Psoas muscle (tissue), 8 donors: Measurements from ENCODE around the gene LAMB4. TPM values are rescaled to one million over a fixed set of nuclear protein-coding genes. Genes with fewer than 3 reads are reported as not detected.

ENCODE experiments used
- ATAC-seq, 4 donors: fragments of 200-7000 bp; cut with Tn5 transposase; one replicate each; pipeline ENCODE4 v1.9.1; 2020; ENCODE audit warnings: moderate library complexity in 3 of 4, mild to moderate bottlenecking in 2 of 4
- DNase-seq, 2 donors: peaks; one replicate each; pipeline ENCODE4 v3.0.0-alpha.2; 2020
- H3K27ac ChIP-seq: fragments of 200-600 bp; one replicate; pipeline ENCODE4 v1.8.0; 2022
- H3K27me3 ChIP-seq, 3 donors: fragments of 200-600 bp in 1 of 3; one replicate each; pipeline versions ENCODE4 v1.6.1 to v1.8.0; 2013 to 2022; ENCODE audit warnings: low read length in 2 of 3, mild to moderate bottlenecking in 2 of 3, moderate library complexity in 1 of 3; ENCODE audit not compliant: insufficient read depth in 3 of 3
- H3K36me3 ChIP-seq, 2 donors: fragments of 200-600 bp in 1 of 2; one replicate each; pipeline versions ENCODE4 v1.6.1 to v1.8.0; 2013 to 2022; ENCODE audit warnings: low read depth in 1 of 2, mild to moderate bottlenecking in 1 of 2, moderate library complexity in 1 of 2; ENCODE audit not compliant: insufficient read depth in 1 of 2
- H3K4me1 ChIP-seq: fragments of 200-600 bp; one replicate; pipeline ENCODE4 v1.8.0; 2022
- H3K4me3 ChIP-seq: fragments of 200-600 bp; one replicate; pipeline ENCODE4 v1.8.0; 2022; ENCODE audit warnings: mild to moderate bottlenecking
- H3K9me3 ChIP-seq: fragments of 200-600 bp; one replicate; pipeline ENCODE4 v1.8.0; 2022
- CTCF ChIP-seq: fragments of 200-600 bp; IDR thresholded peaks from one replicate; pipeline ENCODE4 v1.8.0; 2022; ENCODE audit warnings: antibody characterized with exemption
- WGBS, 3 donors: extraction: QIAGEN DNeasy Blood & Tissue Kit; methylation state at CpG; one replicate each; pipeline versions ENCODE4 v1.1.6 to v1.1.7; 2013; 5-methylcytosine and 5-hydroxymethylcytosine counted together
- intact Hi-C, 2 donors: fragments of 100-400 bp; cut with DNase I; formaldehyde crosslinking; loops; one replicate each; pipeline versions ENCODE4 v1.11.0 to v1.14.2; 2022
- polyA plus RNA-seq, 3 donors: library from polyadenylated mRNA; stranded (reverse); fragments of 200-250 nt; gene quantifications; one replicate each; pipeline ENCODE4 v1.2.3, GENCODE V29; 2013
- total RNA-seq, 4 donors: library from RNA; stranded (reverse); fragmentation: NEBNext Ultra II Directional in 2 of 4; extraction: Animal tissue kit (Norgen Biotek cat#: 25700) in 2 of 4; gene quantifications; one replicate each; pipeline versions ENCODE4 v1.2.1 to v1.2.4, GENCODE V29; 2021 to 2023
- donor health status: healthy with polysubstance abuse.
- donor health status: DM: no; HTN: no; CAD: no; lungs with moderate emphysema.
- donor health status: Bipolar disorder and iron deficiency.
- donor health status: healthy.
- donor health status: DM: yes; HTN: yes; CAD: no.
- donor health status: DM: no; HTN: no; CAD: no.
- donor health status: DM: no; HTN: no; CAD: no.
- donor health status: DM: yes; HTN: yes; CAD: no.

The LAMB4 gene
- total and polyA plus RNA-seq, 7 donors, result 0.01 to 0.51 (median 0.27) TPM; not detected in 2

DNA sequence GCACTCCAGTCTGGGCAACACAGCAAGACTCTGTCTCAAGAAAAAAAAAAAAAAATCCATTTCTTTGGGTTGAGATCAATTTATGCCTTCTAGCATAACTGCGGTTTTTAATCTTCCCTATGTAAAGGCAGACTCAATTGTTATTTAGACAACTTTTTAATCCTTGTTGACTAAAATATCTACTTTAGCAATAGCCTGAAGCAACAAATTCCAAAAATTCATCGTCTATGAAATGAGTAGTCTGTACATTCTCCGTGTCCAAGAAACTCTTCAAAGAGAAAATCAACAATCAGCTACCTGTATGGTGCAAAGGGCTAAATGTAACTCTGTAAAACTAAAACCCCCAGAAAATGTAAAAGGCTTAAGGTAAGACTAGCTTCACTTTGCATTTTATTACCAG, 150.0 kb downstream of the LAMB4 start:
- no peaks in the 10 kb centered on the region for H3K4me1 ChIP-seq
- intact Hi-C loops, result no loop called here
- H3K27ac ChIP-seq, result no peak overlapping the region
- H3K27me3 ChIP-seq, result peaks cover 0 to 5% (median 0%) of the 10 kb centered on the region in 3 donors
- DNase-seq (no peak), ATAC-seq (no peak)
- H3K36me3 ChIP-seq, result peaks cover 0 to 26% of the 10 kb centered on the region in 2 donors
- WGBS, 3 donors, result 97 to 98% (median 98%) methylated on average over 3 of the region's 3 CpGs
- TF ChIP-seq CTCF, result no peak
- no peaks in the 10 kb centered on the region for H3K9me3 ChIP-seq
- no peak overlapping the region for H3K4me3 ChIP-seq

GRCh38 chr7:107978815-107979408, 151.2 kb downstream of the LAMB4 start:
- no peak overlapping the region for H3K4me3 ChIP-seq
- intact Hi-C loops, result no loop called here
- TF ChIP-seq CTCF, result no peak
- H3K4me1 ChIP-seq, result no peaks in the 10 kb centered on the region
- ATAC-seq (no peak), DNase-seq (no peak)
- H3K27ac ChIP-seq, result no peak overlapping the region
- WGBS, 3 donors, result 90 to 92% (median 90%) methylated on average over 5 of the region's 5 CpGs
- peaks cover 0 to 5% (median 4%) of the 10 kb centered on the region in 3 donors for H3K27me3 ChIP-seq
- H3K36me3 ChIP-seq, result peaks cover 0 to 27% of the 10 kb centered on the region in 2 donors
- H3K9me3 ChIP-seq, result no peaks in the 10 kb centered on the region

GRCh38 chr7:107977048-107977447, 153.1 kb downstream of the LAMB4 start:
- no peak overlapping the region for H3K4me3 ChIP-seq
- WGBS, 3 donors, result 56 to 67% (median 62%) methylated on average over 4 of the region's 4 CpGs
- peaks cover 0 to 27% of the 10 kb centered on the region in 2 donors for H3K36me3 ChIP-seq
- ATAC-seq, result no peak
- no peak overlapping the region for H3K27ac ChIP-seq
- no peak for DNase-seq
- H3K4me1 ChIP-seq, result peaks cover 4% of the 10 kb centered on the region
- H3K27me3 ChIP-seq, result peaks cover 0 to 5% (median 4%) of the 10 kb centered on the region in 3 donors
- no peaks in the 10 kb centered on the region for H3K9me3 ChIP-seq
- TF ChIP-seq CTCF, result no peak
- intact Hi-C loops, result no loop called here

DNA sequence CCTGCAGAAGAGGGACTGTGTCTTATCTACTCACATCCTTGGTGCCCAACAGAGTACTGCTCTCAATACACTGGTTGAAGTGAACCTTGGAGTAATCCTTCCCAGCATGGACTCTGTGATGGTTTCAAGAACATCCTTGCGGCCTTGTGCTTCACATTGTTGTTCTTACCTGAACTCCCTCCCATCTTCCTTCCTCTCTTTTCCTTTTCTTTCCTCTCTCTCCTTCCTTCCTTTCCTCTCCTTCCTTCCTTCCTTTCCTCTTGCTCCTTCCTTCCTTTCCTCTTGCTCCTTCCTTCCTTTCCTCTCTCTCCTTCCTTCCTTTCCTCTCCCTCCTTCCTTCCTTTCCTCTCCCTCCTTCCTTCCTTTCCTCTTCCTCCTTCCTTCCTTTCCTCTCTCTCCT, 153.5 kb downstream of the LAMB4 start:
- intact Hi-C loops, result no loop called here
- no peak overlapping the region for H3K4me3 ChIP-seq
- no peak for TF ChIP-seq CTCF
- DNase-seq (no peak), ATAC-seq (no peak)
- no peak overlapping the region for H3K27ac ChIP-seq
- peaks cover 0 to 5% (median 4%) of the 10 kb centered on the region in 3 donors for H3K27me3 ChIP-seq
- 48 to 100% (median 100%) methylated on average over 1 of the region's 1 CpG for WGBS, 3 donors
- peaks cover 4% of the 10 kb centered on the region for H3K4me1 ChIP-seq
- peaks cover 0 to 27% of the 10 kb centered on the region in 2 donors for H3K36me3 ChIP-seq
- H3K9me3 ChIP-seq, result no peaks in the 10 kb centered on the region
